NCI-H1694 (cell line): ENCODE data around the gene KRTAP9-8.
"Not testable (repeated sequence)": the region's sequence is repeated elsewhere in the genome, so short reads cannot be mapped to it uniquely, and the experiment has no call there.

Source experiments
- DNase-seq: peaks from one replicate; lab custom pipeline; 2025; lab: John Stamatoyannopoulos, UW

The KRTAP9-8 gene

GRCh38 chr17:41255381-41256290, 17.8 kb downstream of the KRTAP9-8 start, which contains the start of gene KRTAP9-9:
Gene KRTAP9-9, plus strand, starts transcription at chr17:41255384.
- not testable (repeated sequence) for DNase-seq

DNA sequence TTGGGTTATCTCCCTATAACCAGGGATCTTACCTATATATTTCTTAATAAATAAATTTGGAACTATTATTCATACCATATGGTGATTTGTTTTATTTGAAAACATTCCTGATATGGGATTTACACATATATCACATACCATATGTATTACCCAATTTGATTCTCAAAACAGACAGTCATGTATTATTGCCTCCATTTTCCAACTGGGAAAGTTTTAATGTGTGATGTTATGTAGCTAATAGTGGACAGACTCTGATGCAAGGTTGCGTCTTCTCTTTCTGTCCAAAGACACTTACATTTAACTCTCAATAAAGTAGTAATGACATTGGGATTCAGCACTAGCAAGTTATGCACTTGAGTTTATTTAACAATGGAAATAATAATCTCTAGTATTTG, 18.5 kb downstream of the KRTAP9-8 start:
- no peak for DNase-seq

- DNase-seq: no peak
Measured at GRCh38 chr17:41258406-41258805, 20.6 kb downstream of the KRTAP9-8 start.

DNA sequence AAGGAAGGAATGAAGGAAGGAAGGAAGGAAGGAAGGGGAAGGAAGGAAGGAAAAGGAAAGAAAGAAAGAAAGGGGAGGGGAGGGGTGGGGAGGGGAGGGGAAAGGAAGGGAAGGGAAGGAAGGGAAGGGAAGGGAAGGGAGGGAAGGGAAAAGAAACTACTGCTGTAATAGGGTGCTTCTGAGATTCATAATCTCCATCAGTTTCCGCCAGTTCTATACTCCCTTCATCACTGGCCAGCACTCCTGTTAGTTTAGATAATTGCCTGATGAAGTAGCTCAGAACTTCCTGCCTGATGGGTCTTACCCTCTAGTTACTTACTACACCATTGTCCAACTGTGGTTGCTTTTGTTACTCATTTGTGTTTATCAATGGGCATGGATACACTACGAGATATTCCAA, 25.4 kb downstream of the KRTAP9-8 start:
- DNase-seq: no peak

DNA sequence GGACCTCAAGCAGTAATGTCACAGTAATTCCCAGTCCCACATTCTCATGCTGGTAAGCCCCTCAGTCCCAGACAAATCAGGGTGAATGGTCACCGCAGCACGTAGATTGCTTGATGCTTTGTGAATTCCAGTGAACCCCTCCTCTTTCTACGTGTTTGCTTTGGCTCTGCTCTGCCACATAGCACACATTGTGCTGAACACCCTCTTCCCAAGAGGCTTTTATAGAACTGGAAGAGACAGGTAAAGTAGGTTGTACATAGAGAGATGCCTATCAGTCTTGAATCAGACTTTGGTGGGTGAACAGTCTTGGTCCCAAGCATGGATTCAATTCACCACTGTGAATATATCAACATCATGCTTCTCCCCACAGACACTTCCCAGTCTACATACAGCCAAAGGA, 26.8 kb downstream of the KRTAP9-8 start:
- DNase-seq: no peak

DNA sequence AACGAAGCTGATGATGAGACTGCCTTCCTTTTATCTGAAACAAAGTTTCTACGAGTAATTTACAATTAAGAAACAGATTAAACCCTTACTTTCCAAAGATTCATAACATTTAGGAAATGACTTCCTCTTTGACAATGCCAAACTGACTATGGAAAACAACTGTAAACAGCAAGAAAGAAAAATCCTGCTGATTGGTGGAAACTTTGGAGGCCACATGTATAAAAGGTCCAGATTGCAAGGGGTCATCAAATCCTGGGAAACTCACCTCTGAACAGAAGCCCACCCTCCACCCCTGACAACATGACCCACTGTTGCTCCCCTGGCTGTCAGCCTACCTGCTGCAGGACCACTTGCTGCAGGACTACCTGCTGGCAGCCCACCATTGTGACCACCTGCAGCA, 27.3 kb downstream of the KRTAP9-8 start, which contains the start of gene KRTAP9-6:
Gene KRTAP9-6 (plus strand): TSS at position 301 of the 400 bp plus-strand sequence. CDS start 0 bp downstream, at position 301.
- no peak for DNase-seq

GRCh38 chr17:41267711-41268110, 29.9 kb downstream of the KRTAP9-8 start:
- no peak for DNase-seq

GRCh38 chr17:41271323-41271722, 33.5 kb downstream of the KRTAP9-8 start:
- not testable (repeated sequence) for DNase-seq

GRCh38 chr17:41271858-41272257, 34.1 kb downstream of the KRTAP9-8 start:
- DNase-seq: no peak

GRCh38 chr17:41275648-41276190, 37.9 kb downstream of the KRTAP9-8 start, which contains the start of gene KRTAP9-7:
Gene KRTAP9-7, plus strand, starts transcription at chr17:41275698. Its CDS starts 0 bp downstream, at chr17:41275698.
- not testable (repeated sequence) for DNase-seq

- no peak for DNase-seq
Measured at GRCh38 chr17:41278176-41278955, 40.6 kb downstream of the KRTAP9-8 start.

DNA sequence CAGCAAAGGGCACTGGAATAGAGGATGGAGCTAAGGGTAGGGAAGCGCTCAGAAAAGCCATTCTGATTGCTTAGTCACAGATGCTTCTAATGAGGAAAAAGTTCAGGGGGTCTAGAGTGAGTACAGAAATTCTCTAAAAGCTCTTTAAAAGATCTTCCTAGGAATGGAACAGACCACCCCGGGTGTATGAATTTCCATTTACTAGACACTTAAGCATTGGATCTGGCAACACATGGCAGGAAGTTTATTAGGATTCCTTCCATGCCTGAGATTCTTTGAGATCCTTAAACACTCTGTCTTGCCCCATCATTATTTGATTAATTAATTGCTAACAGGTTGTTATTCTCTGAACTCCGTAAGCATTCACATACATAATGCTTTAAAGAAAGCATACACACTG, 46.2 kb downstream of the KRTAP9-8 start:
- DNase-seq: no peak

GRCh38 chr17:41284546-41284945, 46.7 kb downstream of the KRTAP9-8 start:
- DNase-seq: no peak

DNA sequence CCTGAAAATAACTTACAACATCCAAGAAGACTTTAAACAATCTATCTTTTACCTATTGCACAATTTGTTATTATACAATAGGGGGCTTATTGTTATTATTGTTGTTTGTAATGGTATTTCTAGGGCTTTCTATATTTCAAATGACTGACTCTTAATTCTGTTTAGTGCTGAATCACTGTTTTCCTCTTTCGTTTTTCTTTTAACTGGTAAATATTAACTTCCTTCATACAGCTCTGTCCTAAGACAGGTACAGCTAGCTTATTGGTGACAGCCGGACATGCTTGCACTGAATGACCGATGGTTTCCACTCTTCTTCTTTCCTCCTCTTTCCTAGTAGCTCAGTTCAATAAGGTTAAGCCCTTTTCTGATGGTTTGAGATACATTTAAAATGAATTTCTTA, 49.3 kb downstream of the KRTAP9-8 start:
- no peak for DNase-seq
